Measurements from ENCODE around the gene LHX5. TPM values are rescaled to one million over a fixed set of nuclear protein-coding genes. Genes with fewer than 3 reads are reported as not detected.

The LHX5 gene
- total RNA-seq, 1 experiment from 2014 or later = not detected

- Histone ChIP-seq H3K4me3 (ENCODE audit: low read depth, low read length, poor library complexity, severe bottlenecking) (no peak overlapping the region), H3K4me1 (ENCODE audit: insufficient read depth, low read length, poor library complexity, severe bottlenecking) (no peaks in the 10 kb centered on the region), H3K36me3 (ENCODE audit: insufficient read depth, low read length, poor library complexity, severe bottlenecking) (no peaks in the 10 kb centered on the region), H3K9me3 (ENCODE audit: low read depth, low read length, poor library complexity, severe bottlenecking) (no peaks in the 10 kb centered on the region), H3K27ac (ENCODE audit: low read depth, low read length, poor library complexity, severe bottlenecking) (no peak overlapping the region), H3K27me3 (replicated peaks; ENCODE audit: insufficient read depth, low read depth, low read length, poor library complexity) (peaks cover 4% of the 10 kb centered on the region)
- no peak for DNase-seq (ENCODE audit: low spot score)
- intact Hi-C loops (cut with micrococcal nuclease; ENCODE audit: unreplicated experiment) = no loop called here
- TF ChIP-seq EZH2 (IDR thresholded peaks at IDR 0.05; ENCODE audit: borderline replicate concordance, low read depth, low read length, poor library complexity, severe bottlenecking) (no peak), CTCF (conservative IDR thresholded peaks at IDR 0.05; ENCODE audit: low read depth, low read length) (no peak)
- ChIA-PET CTCF (interaction anchor here (0.9 kb wide), 1 partner anchor 11 kb away, joined by 3 read pairs; no protein-coding TSS in a partner anchor), POLR2A (ENCODE audit: low non-redundant PET) (no interaction called here)
- BruUV-seq (replicated peaks) = no TSS peak
Observed at GRCh38 chr12:113436586-113436985, 35.1 kb downstream of the LHX5 start.

GRCh38 chr12:113435367-113435766, 36.3 kb downstream of the LHX5 start:
- CTCF ChIA-PET = no interaction called here
- POLR2A ChIA-PET (ENCODE audit: low non-redundant PET) = no interaction called here

GRCh38 chr12:113432986-113433385, 38.7 kb downstream of the LHX5 start:
- BruUV-seq (replicated peaks) = no TSS peak

More at GRCh38 chr12:113435367-113435766, 36.3 kb downstream of the LHX5 start:
- Histone ChIP-seq H3K4me1 (ENCODE audit: insufficient read depth, low read length, poor library complexity, severe bottlenecking) (no peaks in the 10 kb centered on the region), H3K4me3 (ENCODE audit: low read depth, low read length, poor library complexity, severe bottlenecking) (no peak overlapping the region), H3K9me3 (ENCODE audit: low read depth, low read length, poor library complexity, severe bottlenecking) (no peaks in the 10 kb centered on the region), H3K36me3 (ENCODE audit: insufficient read depth, low read length, poor library complexity, severe bottlenecking) (no peaks in the 10 kb centered on the region), H3K27me3 (replicated peaks; ENCODE audit: insufficient read depth, low read depth, low read length, poor library complexity) (no peaks in the 10 kb centered on the region), H3K27ac (ENCODE audit: low read depth, low read length, poor library complexity, severe bottlenecking) (no peak overlapping the region)
- TF ChIP-seq CTCF (conservative IDR thresholded peaks at IDR 0.05; ENCODE audit: low read depth, low read length) (no peak), EZH2 (IDR thresholded peaks at IDR 0.05; ENCODE audit: borderline replicate concordance, low read depth, low read length, poor library complexity, severe bottlenecking) (no peak)
- intact Hi-C loops (cut with micrococcal nuclease; ENCODE audit: unreplicated experiment) = no loop called here
- no peak for DNase-seq (ENCODE audit: low spot score)
- no TSS peak for BruUV-seq (replicated peaks)

More at GRCh38 chr12:113432986-113433385, 38.7 kb downstream of the LHX5 start:
- no peak overlapping the region for H3K27ac ChIP-seq (ENCODE audit: low read depth, low read length, poor library complexity, severe bottlenecking)
- no peaks in the 10 kb centered on the region for H3K36me3 ChIP-seq (ENCODE audit: insufficient read depth, low read length, poor library complexity, severe bottlenecking)
- no peaks in the 10 kb centered on the region for H3K4me1 ChIP-seq (ENCODE audit: insufficient read depth, low read length, poor library complexity, severe bottlenecking)
- no peaks in the 10 kb centered on the region for H3K9me3 ChIP-seq (ENCODE audit: low read depth, low read length, poor library complexity, severe bottlenecking)
- intact Hi-C loops (cut with micrococcal nuclease; ENCODE audit: unreplicated experiment) = no loop called here
- TF ChIP-seq EZH2 (IDR thresholded peaks at IDR 0.05; ENCODE audit: borderline replicate concordance, low read depth, low read length, poor library complexity, severe bottlenecking) (no peak), CTCF (conservative IDR thresholded peaks at IDR 0.05; ENCODE audit: low read depth, low read length) (no peak)
- ChIA-PET CTCF (no interaction called here), POLR2A (ENCODE audit: low non-redundant PET) (no interaction called here)
- peaks cover 4% of the 10 kb centered on the region for H3K27me3 ChIP-seq (replicated peaks; ENCODE audit: insufficient read depth, low read depth, low read length, poor library complexity)
- H3K4me3 ChIP-seq (ENCODE audit: low read depth, low read length, poor library complexity, severe bottlenecking) = no peak overlapping the region
- no peak for DNase-seq (ENCODE audit: low spot score)
